Breast epithelium (tissue), 4 donors: ENCODE measurements around the gene PPP1R12B. TPM values are rescaled to one million over a fixed set of nuclear protein-coding genes. Genes with fewer than 3 reads are reported as not detected.

ENCODE experiments used
- DNase-seq, 2 donors: peaks; one replicate each; pipeline ENCODE4 v3.0.0-alpha.2; 2019; ENCODE audit warnings: low spot score in 2 of 2
- H3K27ac ChIP-seq, 2 donors: fragments of 200-600 bp; sonication (generic) in 1 of 2; one replicate each; pipeline ENCODE4 v1.5.1; 2016 to 2019; ENCODE audit warnings: mild to moderate bottlenecking in 1 of 2
- H3K27me3 ChIP-seq, 2 donors: fragments of 200-600 bp; sonication (generic) in 1 of 2; one replicate each; pipeline versions ENCODE4 v1.5.1 to v1.6.0; 2017 to 2019; ENCODE audit warnings: control low read depth in 1 of 2, mild to moderate bottlenecking in 1 of 2
- H3K36me3 ChIP-seq: fragments of 200-600 bp; one replicate; pipeline ENCODE4 v1.5.1; 2019
- H3K4me1 ChIP-seq, 2 donors: fragments of 200-600 bp; sonication (generic); one replicate each; pipeline ENCODE4 v1.5.1; 2016 to 2019; ENCODE audit warnings: control low read depth in 1 of 2
- H3K4me3 ChIP-seq, 3 donors: fragments of 200-600 bp; sonication (generic); 1 replicate in 2 of 3; 2 replicates in 1 of 3; pipeline ENCODE4 v1.5.1; 2016 to 2019; ENCODE audit warnings: mild to moderate bottlenecking in 3 of 3, moderate library complexity in 2 of 3
- H3K9me3 ChIP-seq, 2 donors: fragments of 200-600 bp; sonication (generic) in 1 of 2; one replicate each; pipeline ENCODE4 v1.5.1; 2016 to 2019; ENCODE audit warnings: control low read depth in 1 of 2
- POLR2A ChIP-seq: fragments of 450-650 bp; IDR thresholded peaks from one replicate; pipeline ENCODE4 v1.6.1; 2016; ENCODE audit warnings: antibody characterized with exemption, mild to moderate bottlenecking, moderate library complexity
- POLR2AphosphoS5 ChIP-seq, 3 donors: sonication (generic); formaldehyde crosslinking; IDR thresholded peaks; one replicate each; pipeline ENCODE4 v1.6.1; 2017; ENCODE audit warnings: antibody characterized with exemption in 3 of 3
- intact Hi-C: fragments of 100-400 bp; cut with DNase I; formaldehyde crosslinking; loops from one replicate; pipeline ENCODE4 v1.15.1; 2023; ENCODE audit warnings: low total_unique reads
- total RNA-seq, 3 donors: library from RNA; depleted of rRNA; stranded (reverse); fragments of >200 nt; gene quantifications; one replicate each; pipeline ENCODE4 v1.1.0, GENCODE V29; 2016
- TF ChIP-seq, protein P1 (sequence below), 3 donors: fragments of 450-650 bp; IDR thresholded peaks; one replicate each; pipeline ENCODE4 v1.5.1; 2016 to 2017; ENCODE audit warnings: antibody characterized with exemption in 3 of 3, mild to moderate bottlenecking in 3 of 3, moderate library complexity in 3 of 3

The PPP1R12B gene
- total RNA-seq, 3 donors from 2014 or later, result 76.4 to 123 (median 90.7) TPM

DNA sequence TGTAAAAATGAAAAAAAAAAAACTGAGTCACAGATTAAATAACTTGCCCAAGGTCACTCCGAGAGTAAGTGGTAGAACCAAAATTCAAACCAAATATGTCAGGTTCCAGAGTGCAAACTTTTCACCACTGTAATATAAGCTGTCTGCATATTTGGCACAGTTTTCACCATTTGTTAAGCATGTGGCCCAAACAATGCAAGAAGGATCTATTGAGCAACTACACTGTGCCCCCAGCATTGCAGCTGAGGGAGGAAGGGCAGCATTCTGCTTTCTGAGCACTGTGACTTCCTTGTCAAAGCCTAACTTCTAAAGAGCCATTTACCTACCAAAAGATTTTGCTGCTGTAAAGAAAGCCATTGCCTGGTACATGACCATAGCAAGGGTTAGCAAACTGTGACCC is 228.3 kb downstream of the PPP1R12B start:
- Histone ChIP-seq H3K4me1 (peaks cover 0 to 24% of the 10 kb centered on the region in 2 donors), H3K36me3 (no peaks in the 10 kb centered on the region), H3K27me3 (no peaks in the 10 kb centered on the region), H3K9me3 (no peaks in the 10 kb centered on the region), H3K4me3 (no peak overlapping the region), H3K27ac (peak overlapping the region; percentile 49 to 78)
- DNase-seq, result peak in 1 of 2 donors; percentile 65
- peak; percentile 16 to 67 (median 46) for TF ChIP-seq POLR2AphosphoS5 (IDR thresholded peaks at IDR 0.05)
- TF ChIP-seq, protein P1, sequence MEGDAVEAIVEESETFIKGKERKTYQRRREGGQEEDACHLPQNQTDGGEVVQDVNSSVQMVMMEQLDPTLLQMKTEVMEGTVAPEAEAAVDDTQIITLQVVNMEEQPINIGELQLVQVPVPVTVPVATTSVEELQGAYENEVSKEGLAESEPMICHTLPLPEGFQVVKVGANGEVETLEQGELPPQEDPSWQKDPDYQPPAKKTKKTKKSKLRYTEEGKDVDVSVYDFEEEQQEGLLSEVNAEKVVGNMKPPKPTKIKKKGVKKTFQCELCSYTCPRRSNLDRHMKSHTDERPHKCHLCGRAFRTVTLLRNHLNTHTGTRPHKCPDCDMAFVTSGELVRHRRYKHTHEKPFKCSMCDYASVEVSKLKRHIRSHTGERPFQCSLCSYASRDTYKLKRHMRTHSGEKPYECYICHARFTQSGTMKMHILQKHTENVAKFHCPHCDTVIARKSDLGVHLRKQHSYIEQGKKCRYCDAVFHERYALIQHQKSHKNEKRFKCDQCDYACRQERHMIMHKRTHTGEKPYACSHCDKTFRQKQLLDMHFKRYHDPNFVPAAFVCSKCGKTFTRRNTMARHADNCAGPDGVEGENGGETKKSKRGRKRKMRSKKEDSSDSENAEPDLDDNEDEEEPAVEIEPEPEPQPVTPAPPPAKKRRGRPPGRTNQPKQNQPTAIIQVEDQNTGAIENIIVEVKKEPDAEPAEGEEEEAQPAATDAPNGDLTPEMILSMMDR (IDR thresholded peaks at IDR 0.05), result no peak
- intact Hi-C loops, result no loop called here

DNA sequence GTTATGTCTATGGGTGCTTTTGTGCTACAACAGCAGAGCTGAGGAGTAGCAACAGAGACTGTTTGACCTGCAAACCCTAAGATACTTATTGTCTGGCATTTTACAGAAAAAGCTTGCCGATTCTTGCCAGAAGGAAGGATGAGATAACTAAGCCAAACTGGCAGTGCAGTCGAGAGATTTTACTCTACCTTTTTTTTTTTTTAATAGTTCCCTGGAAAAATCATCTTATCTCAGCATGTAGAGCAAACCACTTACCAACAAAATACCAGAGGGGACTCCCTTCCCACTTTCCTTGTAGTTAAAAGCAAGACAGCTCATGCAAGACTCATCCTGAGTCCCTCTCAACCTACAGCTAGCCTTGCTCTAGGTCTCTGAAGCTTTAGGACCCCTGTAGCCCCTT is 228.9 kb downstream of the PPP1R12B start:
- no peaks in the 10 kb centered on the region for H3K36me3 ChIP-seq
- DNase-seq, result no peak
- intact Hi-C loops, result no loop called here
- peaks cover 0 to 24% of the 10 kb centered on the region in 2 donors for H3K4me1 ChIP-seq
- H3K27ac ChIP-seq, result peak overlapping the region; percentile 49 to 78
- no peaks in the 10 kb centered on the region for H3K9me3 ChIP-seq
- no peak overlapping the region for H3K4me3 ChIP-seq
- no peaks in the 10 kb centered on the region for H3K27me3 ChIP-seq
- no peak for TF ChIP-seq POLR2AphosphoS5 (IDR thresholded peaks at IDR 0.05)
- no peak for TF ChIP-seq POLR2A
- TF ChIP-seq, protein P1 (IDR thresholded peaks at IDR 0.05), result no peak

DNA sequence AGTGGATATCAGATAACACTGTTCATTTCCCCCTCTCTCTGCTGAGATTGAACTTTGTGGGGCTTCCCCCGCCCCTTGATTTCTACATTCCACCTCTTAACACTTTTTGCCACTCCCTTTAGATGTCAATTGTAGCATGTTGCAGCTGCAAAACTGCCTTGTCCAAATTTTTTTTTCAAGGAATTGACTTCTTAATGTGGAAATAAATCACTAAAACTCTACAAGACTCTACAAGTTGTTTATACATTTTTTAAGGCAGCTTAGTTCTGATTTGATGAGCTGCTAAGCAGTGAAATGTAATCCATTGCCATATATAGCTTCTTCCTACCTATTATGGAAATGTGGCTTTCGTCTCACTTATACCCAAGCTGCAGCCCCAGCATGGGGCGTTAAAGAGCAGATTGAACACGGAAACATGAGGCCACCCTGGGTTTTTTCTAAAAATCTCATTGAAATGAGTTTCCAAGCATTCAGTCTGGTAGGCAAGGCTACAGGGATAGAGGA is 229.6 kb downstream of the PPP1R12B start:
- no peaks in the 10 kb centered on the region for H3K27me3 ChIP-seq
- intact Hi-C loops, result no loop called here
- DNase-seq, result no peak
- H3K36me3 ChIP-seq, result no peaks in the 10 kb centered on the region
- TF ChIP-seq, protein P1 (IDR thresholded peaks at IDR 0.05), result no peak
- no peak for TF ChIP-seq POLR2A
- no peak for TF ChIP-seq POLR2AphosphoS5 (IDR thresholded peaks at IDR 0.05)
- H3K4me1 ChIP-seq, result peaks cover 0 to 24% of the 10 kb centered on the region in 2 donors
- no peak overlapping the region for H3K4me3 ChIP-seq
- H3K27ac ChIP-seq, result peak overlapping the region; percentile 49 to 78
- no peaks in the 10 kb centered on the region for H3K9me3 ChIP-seq

DNA sequence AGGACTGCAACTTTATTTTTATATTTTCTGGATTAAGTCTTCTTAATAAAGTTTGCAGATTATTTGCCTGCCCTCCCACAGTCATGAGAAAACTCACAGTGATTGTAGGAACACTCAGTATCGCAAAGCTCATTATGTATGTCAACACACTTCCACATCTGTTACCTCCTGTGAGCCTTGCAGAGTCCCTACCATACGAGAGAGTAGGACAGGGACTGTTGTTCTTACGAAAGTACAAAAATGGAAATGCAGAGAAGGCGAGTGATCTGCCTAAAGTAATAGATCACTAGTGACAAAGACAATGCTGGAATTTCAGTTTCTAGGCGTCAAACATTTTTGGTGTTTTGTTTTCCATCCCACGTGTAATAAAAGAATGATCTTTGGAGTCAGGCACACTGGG is 230.1 kb downstream of the PPP1R12B start:
- Histone ChIP-seq H3K4me1 (peaks cover 0 to 24% of the 10 kb centered on the region in 2 donors), H3K27me3 (no peaks in the 10 kb centered on the region), H3K36me3 (no peaks in the 10 kb centered on the region), H3K27ac (peak overlapping the region; percentile 49 to 78), H3K4me3 (no peak overlapping the region), H3K9me3 (no peaks in the 10 kb centered on the region)
- no peak for DNase-seq
- intact Hi-C loops, result no loop called here
- TF ChIP-seq POLR2AphosphoS5 (IDR thresholded peaks at IDR 0.05) (peak in 2 of 3 donors; percentile 17 to 24), POLR2A (no peak)
- TF ChIP-seq, protein P1 (IDR thresholded peaks at IDR 0.05), result no peak

DNA sequence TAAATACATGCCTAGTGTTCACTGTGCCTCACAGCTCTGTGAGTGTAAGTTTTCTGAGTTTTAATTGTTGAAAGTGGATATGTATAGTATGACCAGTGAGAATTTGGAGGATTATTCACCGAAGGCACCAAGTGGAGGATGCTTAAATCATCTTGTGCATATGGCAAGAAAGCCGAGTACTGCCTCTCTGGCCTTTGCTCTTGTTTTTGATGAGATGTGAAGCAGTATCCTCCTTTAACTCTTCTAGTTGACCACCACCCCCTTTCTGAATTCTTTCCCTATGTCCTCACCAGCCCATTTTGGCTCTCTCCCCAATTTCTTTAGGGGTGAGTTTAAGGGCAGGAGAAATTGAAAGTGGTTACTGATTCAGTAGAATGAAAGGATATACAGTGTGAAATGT is 231.3 kb downstream of the PPP1R12B start:
- Histone ChIP-seq H3K27ac (peak overlapping the region; percentile 27 to 78), H3K36me3 (no peaks in the 10 kb centered on the region), H3K27me3 (no peaks in the 10 kb centered on the region), H3K4me3 (no peak overlapping the region), H3K9me3 (no peaks in the 10 kb centered on the region), H3K4me1 (peaks cover 0 to 24% of the 10 kb centered on the region in 2 donors)
- DNase-seq, result no peak
- no peak for TF ChIP-seq POLR2A
- TF ChIP-seq, protein P1 (IDR thresholded peaks at IDR 0.05), result no peak
- no peak for TF ChIP-seq POLR2AphosphoS5 (IDR thresholded peaks at IDR 0.05)
- intact Hi-C loops, result loop anchor here (10.0 kb wide), 1 partner anchor 1925 kb away; no protein-coding TSS in a partner anchor
